Sigmoid colon (tissue), 4 donors: ENCODE results near the gene GMPPA.

Source experiments
- EP300 ChIP-seq, 4 donors: sonication (generic); formaldehyde crosslinking; IDR thresholded peaks; one replicate each; pipeline ENCODE4 v1.6.1; 2017; ENCODE audit warnings: antibody characterized with exemption in 4 of 4
- POLR2A ChIP-seq, 2 donors: fragments of 450-650 bp; IDR thresholded peaks; one replicate each; pipeline ENCODE4 v1.6.1; 2016; ENCODE audit warnings: antibody characterized with exemption in 2 of 2, mild to moderate bottlenecking in 2 of 2, moderate library complexity in 2 of 2
- POLR2AphosphoS5 ChIP-seq, 4 donors: sonication (generic); formaldehyde crosslinking; IDR thresholded peaks; one replicate each; pipeline ENCODE4 v1.6.1; 2017; ENCODE audit warnings: antibody characterized with exemption in 4 of 4
- TF ChIP-seq, protein P1 (sequence below), 4 experiments: fragments of 450-650 bp in 3 of 4; fragments of 200-600 bp in 1 of 4; IDR thresholded peaks; one replicate each; pipeline ENCODE4 v1.5.1; 2016 to 2019; ENCODE audit warnings: antibody characterized with exemption in 4 of 4, mild to moderate bottlenecking in 3 of 4, moderate library complexity in 2 of 4

- TF ChIP-seq, protein P1, sequence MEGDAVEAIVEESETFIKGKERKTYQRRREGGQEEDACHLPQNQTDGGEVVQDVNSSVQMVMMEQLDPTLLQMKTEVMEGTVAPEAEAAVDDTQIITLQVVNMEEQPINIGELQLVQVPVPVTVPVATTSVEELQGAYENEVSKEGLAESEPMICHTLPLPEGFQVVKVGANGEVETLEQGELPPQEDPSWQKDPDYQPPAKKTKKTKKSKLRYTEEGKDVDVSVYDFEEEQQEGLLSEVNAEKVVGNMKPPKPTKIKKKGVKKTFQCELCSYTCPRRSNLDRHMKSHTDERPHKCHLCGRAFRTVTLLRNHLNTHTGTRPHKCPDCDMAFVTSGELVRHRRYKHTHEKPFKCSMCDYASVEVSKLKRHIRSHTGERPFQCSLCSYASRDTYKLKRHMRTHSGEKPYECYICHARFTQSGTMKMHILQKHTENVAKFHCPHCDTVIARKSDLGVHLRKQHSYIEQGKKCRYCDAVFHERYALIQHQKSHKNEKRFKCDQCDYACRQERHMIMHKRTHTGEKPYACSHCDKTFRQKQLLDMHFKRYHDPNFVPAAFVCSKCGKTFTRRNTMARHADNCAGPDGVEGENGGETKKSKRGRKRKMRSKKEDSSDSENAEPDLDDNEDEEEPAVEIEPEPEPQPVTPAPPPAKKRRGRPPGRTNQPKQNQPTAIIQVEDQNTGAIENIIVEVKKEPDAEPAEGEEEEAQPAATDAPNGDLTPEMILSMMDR (IDR thresholded peaks at IDR 0.05): no peak
- TF ChIP-seq POLR2AphosphoS5 (IDR thresholded peaks at IDR 0.05) (peak in 1 of 4 donors; percentile 4), POLR2A (IDR thresholded peaks at IDR 0.05) (no peak), EP300 (IDR thresholded peaks at IDR 0.05) (no peak)
Measured at GRCh38 chr2:219472629-219473187, 26.0 kb upstream of the GMPPA start.
